ENCODE data around the gene HLTF.
"Not testable (repeated sequence)": the region's sequence is repeated elsewhere in the genome, so short reads cannot be mapped to it uniquely, and the experiment has no call there.

The HLTF gene

GRCh38 chr3:148990236-148990635 is 96.1 kb downstream of the HLTF start:
- no peak overlapping the region for H3K27ac ChIP-seq (ENCODE audit: low read length)
- H3K27me3 ChIP-seq (ENCODE audit: low read depth, low read length), result no peaks in the 10 kb centered on the region
- H3K36me3 ChIP-seq (ENCODE audit: control insufficient read depth in 1 of 2, insufficient read depth in 2 of 2, low read length in 2 of 2), result peaks cover 0 to 6% of the 10 kb centered on the region in 2 donors
- H3K9me3 ChIP-seq (ENCODE audit: control insufficient read depth in 1 of 2, low read length in 2 of 2), result no peaks in the 10 kb centered on the region
- H3K4me3 ChIP-seq (ENCODE audit: low read depth in 1 of 2, low read length in 2 of 2), result no peak overlapping the region
- peaks cover 4 to 10% of the 10 kb centered on the region in 2 donors for H3K4me1 ChIP-seq (ENCODE audit: control insufficient read depth in 1 of 2, insufficient read depth in 2 of 2, low read length in 2 of 2)

- H3K9me3 ChIP-seq (ENCODE audit: control insufficient read depth in 1 of 2, low read length in 2 of 2); H3K27ac ChIP-seq (ENCODE audit: low read length); H3K4me1 ChIP-seq (ENCODE audit: control insufficient read depth in 1 of 2, insufficient read depth in 2 of 2, low read length in 2 of 2); H3K36me3 ChIP-seq (ENCODE audit: control insufficient read depth in 1 of 2, insufficient read depth in 2 of 2, low read length in 2 of 2); H3K27me3 ChIP-seq (ENCODE audit: low read depth, low read length); H3K4me3 ChIP-seq (ENCODE audit: low read depth in 1 of 2, low read length in 2 of 2): not testable (repeated sequence)
Measured at GRCh38 chr3:148987551-148987950, 98.8 kb downstream of the HLTF start.

- no peak overlapping the region for H3K27ac ChIP-seq (ENCODE audit: low read length)
- no peaks in the 10 kb centered on the region for H3K36me3 ChIP-seq (ENCODE audit: control insufficient read depth in 1 of 2, insufficient read depth in 2 of 2, low read length in 2 of 2)
- H3K4me3 ChIP-seq (ENCODE audit: low read depth in 1 of 2, low read length in 2 of 2), result no peak overlapping the region
- H3K9me3 ChIP-seq (ENCODE audit: control insufficient read depth in 1 of 2, low read length in 2 of 2), result no peaks in the 10 kb centered on the region
- H3K27me3 ChIP-seq (ENCODE audit: low read depth, low read length), result no peaks in the 10 kb centered on the region
- H3K4me1 ChIP-seq (ENCODE audit: control insufficient read depth in 1 of 2, insufficient read depth in 2 of 2, low read length in 2 of 2), result no peaks in the 10 kb centered on the region
Measured at GRCh38 chr3:148981273-148981672, 105.1 kb downstream of the HLTF start.

Data from muscle layer of duodenum (tissue), 2 donors.